ENCODE results near the gene IFI35.
A peak's percentile ranks its signal among the peaks of the same experiment; 100 is the strongest.

IFI35 gene

GRCh38 chr17:42979511-42980273 lies 26.9 kb upstream of the IFI35 start, which contains the start of gene PTGES3L:
PTGES3L (minus strand) TSS chr17:42980080; CDS start chr17:42980053, 27 bp downstream.
- TF ChIP-seq CTCF (conservative IDR thresholded peaks at IDR 0.05; ENCODE audit: low read length), result no peak
- DNase-seq (ENCODE audit: low read depth), result no peak

GRCh38 chr17:42980274-42980765 lies 26.3 kb upstream of the IFI35 start, which contains the start of gene RUNDC1:
RUNDC1 (plus strand) TSS chr17:42980565; CDS start chr17:42980577, 12 bp downstream.
- TF ChIP-seq CTCF (conservative IDR thresholded peaks at IDR 0.05; ENCODE audit: low read length), result no peak
- H3K4me3 ChIP-seq (ENCODE audit: low read length), result peak within 1 kb of the TSS; percentile 87
- peak; percentile 82 for DNase-seq (ENCODE audit: low read depth)

More at GRCh38 chr17:42979511-42980273, 26.9 kb upstream of the IFI35 start, which contains the start of gene PTGES3L:
- H3K4me3 ChIP-seq (ENCODE audit: low read length), result peak within 1 kb of the TSS; percentile 87

- peak overlapping the region; percentile 87 for H3K4me3 ChIP-seq (ENCODE audit: low read length)
- no peak for TF ChIP-seq CTCF (conservative IDR thresholded peaks at IDR 0.05; ENCODE audit: low read length)
- peak; percentile 34 for DNase-seq (ENCODE audit: low read depth)
Measured at GRCh38 chr17:42980766-42981397, 25.7 kb upstream of the IFI35 start.

- no peak for DNase-seq (ENCODE audit: low read depth)
- no peak overlapping the region for H3K4me3 ChIP-seq (ENCODE audit: low read length)
- TF ChIP-seq CTCF (conservative IDR thresholded peaks at IDR 0.05; ENCODE audit: low read length), result no peak
Measured at GRCh38 chr17:42982266-42982665, 24.3 kb upstream of the IFI35 start.

GRCh38 chr17:42985225-42985624 lies 21.4 kb upstream of the IFI35 start:
- no peak overlapping the region for H3K4me3 ChIP-seq (ENCODE audit: low read length)
- DNase-seq (ENCODE audit: low read depth), result no peak

GRCh38 chr17:42989141-42989540 lies 17.4 kb upstream of the IFI35 start:
- no peak for DNase-seq (ENCODE audit: low read depth)
- no peak overlapping the region for H3K4me3 ChIP-seq (ENCODE audit: low read length)
- no peak for TF ChIP-seq CTCF (conservative IDR thresholded peaks at IDR 0.05; ENCODE audit: low read length)

More at GRCh38 chr17:42985225-42985624, 21.4 kb upstream of the IFI35 start:
- no peak for TF ChIP-seq CTCF (conservative IDR thresholded peaks at IDR 0.05; ENCODE audit: low read length)

Measured in AG10803 (cell line).